GM19438 (cell line): ENCODE results near the gene CDH13.

ENCODE experiments used
- ATAC-seq: cut with Tn5 transposase; IDR thresholded peaks from one replicate; pipeline ENCODE4 v1.9.1; 2021; ENCODE audit warnings: low read depth; ENCODE audit not compliant: unreplicated experiment

The CDH13 gene

DNA sequence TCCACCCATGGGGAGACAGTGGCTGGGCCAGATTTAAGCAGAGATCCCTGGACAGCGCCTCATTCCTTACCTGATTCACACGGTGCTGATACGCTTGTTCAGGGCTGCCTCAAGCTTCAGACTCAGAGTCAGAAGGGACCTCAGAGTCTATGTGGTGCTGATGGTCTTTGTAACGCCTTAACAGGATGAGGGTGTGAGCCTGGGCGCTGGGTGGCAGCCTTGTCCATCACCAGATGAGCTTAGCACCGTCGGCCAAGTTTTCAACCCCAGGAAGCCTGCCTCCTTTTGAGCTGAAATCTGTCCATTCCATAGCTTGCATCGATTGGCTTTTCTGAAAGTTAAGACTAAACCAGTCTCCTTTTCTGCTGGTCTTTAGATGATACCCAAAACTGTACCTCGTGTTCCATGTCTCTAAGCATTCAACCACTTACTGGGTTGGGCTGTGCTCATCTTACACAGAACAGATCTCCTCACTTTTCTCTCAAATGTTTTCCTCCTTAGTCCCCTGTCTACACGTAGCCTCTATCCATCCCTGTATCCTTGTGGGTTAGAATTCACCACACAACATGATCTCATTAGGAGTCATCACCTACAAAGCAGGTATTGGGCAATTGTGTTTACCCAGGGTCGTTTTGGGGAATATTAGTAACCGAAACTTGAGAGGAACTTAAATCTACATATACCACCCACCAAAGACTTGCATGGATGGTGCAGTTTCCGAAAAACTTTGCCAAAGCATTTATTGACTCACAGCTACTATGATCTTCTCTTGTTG is 573.4 kb downstream of the CDH13 start:
- ATAC-seq: no peak

DNA sequence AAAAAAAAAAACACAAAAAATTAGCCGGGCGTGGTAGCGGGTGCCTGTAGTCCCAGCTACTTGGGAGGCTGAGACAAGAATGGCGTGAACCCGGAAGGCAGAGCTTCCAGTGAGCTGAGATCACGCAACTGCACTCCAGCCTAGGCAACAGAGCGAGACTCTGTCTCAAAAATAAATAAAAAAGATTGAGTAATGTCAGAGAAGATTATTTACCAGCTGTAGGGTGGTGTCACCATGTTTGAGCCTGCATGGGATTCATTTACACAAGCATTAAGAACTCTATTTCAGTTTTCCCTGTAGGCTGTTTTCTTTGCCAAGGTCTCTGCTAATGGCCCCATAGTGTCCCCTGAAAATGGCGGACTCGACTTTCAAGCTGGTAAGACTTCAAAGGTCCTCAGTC is 575.0 kb downstream of the CDH13 start:
- ATAC-seq: no peak

DNA sequence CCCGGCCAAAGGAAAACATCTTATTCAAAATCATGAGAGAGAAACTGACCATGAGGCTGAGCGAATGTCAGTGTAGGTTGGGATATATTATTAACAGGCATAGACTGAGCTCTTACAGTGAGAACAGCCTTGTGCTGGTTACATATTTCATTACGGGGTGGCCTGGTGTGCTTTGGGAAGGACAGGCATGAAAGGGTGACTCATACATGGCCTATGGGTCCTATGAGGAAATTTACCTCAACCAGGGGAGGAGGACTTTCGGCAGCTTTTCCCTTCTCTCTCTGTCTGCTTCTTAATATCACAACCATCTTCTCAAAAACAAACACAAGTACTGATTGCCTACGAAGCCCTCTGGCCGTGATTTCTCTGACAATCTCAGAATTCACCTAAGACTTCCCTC is 579.1 kb downstream of the CDH13 start:
- ATAC-seq: no peak

GRCh38 chr16:83206426-83206825 is 579.7 kb downstream of the CDH13 start:
- ATAC-seq: no peak

DNA sequence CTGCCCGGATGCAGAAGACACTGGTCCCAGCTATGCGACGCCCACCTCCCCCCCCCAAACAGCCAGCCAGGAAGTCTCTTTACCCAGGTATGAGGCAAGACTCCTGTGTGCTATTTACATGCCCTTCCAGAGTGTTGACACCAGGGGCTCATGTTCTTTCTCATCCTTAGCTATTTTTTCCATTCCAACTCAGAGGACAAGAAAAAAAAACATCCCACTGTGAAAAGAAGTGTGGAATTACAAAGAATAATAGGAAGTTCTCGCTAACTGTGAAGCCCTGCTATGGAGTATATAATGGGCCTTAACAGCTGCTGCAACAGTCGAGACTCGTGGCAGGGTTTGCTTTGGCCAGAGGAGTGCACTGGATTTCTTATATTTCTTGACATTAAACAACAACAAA is 584.9 kb downstream of the CDH13 start:
- no peak for ATAC-seq

DNA sequence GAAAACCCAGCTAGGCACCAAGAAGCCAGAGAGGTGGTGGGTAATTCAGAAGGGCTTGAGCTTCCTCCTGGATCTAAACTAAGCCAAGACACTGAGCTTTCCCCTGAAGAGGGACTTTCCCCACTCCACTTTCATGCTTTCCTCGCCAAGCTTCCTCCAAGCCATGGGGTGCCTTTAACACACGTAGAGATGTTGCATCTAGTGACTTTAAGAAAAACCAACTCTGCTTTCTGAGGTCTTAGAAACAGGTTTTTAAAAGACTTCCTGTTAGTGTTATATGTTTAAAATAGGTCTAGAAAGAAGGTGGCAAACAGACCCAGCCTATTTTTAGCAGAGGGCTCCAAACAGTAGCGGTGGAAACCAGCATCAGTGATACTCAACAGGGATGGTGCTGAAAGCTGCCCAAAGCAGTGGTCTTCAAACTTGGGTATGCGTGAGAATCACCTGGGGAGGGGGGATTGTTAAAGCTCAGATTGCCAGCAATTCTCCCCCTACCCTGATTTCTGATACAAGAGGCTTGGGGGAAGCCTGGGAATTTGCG is 585.6 kb downstream of the CDH13 start:
- ATAC-seq: no peak

DNA sequence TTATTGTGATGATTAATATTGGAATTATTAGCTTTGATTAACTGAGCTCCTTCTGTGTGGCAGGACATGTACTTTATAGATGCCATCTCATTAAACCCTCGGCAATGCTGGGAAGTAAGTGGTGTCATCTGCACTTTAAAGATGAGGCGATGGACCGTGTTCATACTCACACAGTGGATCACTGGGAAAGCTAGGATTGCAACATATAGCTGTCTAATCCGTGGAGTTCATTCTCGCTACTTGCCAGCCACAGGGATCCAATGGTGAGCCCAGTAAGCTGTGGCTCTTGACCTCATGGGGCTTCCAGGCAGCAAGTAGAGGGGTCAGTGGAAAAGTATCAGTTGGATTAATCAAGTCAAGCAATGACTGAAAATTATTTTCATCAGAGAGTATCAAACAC is 587.9 kb downstream of the CDH13 start:
- no peak for ATAC-seq

- no peak for ATAC-seq
These were observed 588.7 kb downstream of the CDH13 start for GRCh38 chr16:83215406-83216001.

GRCh38 chr16:83219285-83219684 is 592.5 kb downstream of the CDH13 start:
- ATAC-seq: no peak

DNA sequence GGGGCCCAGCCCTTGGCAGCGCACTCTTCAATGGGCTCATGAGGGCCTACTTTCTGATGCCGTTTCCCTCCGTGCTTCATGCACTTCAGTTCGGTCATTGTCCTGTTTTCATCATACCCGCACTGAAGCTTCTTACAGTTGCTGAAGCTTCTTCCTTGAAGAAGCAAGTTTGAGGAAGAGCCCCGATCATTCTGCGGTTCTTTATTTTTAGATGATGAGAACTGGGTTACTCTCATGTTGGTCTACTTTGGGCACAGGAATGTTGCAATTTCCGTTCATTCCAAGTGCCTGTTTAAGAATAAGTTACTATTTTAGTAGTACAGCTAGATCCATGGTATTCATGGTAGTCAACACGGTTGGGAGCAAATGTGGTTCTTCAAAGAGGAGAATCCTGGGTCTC is 593.3 kb downstream of the CDH13 start:
- no peak for ATAC-seq

DNA sequence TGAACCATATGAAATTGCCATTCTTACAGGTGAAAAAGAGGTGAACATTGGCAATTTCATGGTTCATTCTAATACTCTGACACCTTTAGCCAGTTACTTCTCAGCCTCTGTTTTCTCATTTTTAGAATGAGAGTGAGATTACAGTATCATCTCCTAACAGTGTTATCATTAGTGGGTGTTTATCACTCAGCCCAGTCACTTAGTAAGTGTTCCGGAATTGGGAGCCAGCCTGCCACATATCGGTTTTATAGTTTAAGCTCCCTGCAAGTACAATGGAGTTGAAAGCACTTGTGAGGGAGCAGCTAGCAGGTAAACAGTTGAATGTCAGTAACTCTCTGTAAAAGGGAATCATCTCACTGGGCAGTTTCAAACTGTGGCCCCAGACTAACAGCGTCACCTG is 597.9 kb downstream of the CDH13 start:
- no peak for ATAC-seq

DNA sequence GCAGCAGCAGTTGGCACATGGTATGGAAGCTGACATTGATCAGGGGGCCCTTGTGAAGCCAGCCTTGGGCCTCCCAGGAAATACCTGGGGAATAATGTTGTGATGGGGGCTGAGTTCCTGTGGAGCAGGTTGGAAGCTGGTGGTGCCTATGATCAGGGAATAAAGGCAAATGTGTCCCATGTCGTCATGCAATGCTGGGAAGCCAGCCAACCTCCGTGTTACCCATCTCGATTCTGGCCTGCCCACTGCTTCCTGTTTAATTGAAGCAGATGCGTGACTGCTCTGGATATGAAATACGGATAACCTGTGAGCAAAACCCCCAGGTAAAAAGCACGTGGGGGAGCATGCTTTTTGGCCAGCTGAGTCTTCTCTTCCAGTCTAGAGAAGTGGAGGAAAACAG is 600.6 kb downstream of the CDH13 start:
- no peak for ATAC-seq

DNA sequence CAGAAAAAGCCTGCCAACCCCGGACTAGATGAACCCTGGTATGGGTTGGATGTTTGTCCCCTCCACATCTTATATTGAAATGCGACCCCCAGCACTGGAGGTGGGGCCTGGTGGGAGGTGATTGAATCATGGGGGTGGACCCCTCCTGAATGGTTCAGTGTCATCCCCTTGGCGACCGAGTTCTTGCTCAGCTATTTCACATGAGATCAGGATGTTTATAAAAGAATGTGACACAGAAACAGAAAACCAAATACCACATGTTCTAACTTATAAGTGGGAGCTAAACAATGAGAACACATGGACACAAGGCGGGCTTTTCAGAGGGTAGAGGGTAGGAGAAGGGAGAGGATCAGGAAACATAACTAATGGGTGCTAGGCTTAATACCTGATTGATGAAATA is 605.0 kb downstream of the CDH13 start:
- ATAC-seq: no peak

- no peak for ATAC-seq
These were observed 606.4 kb downstream of the CDH13 start for GRCh38 chr16:83233153-83233552.

- ATAC-seq: no peak
These were observed 612.4 kb downstream of the CDH13 start for GRCh38 chr16:83238949-83239691.

GRCh38 chr16:83244057-83244456 is 617.3 kb downstream of the CDH13 start:
- ATAC-seq: no peak

- no peak for ATAC-seq
These were observed 618.3 kb downstream of the CDH13 start for GRCh38 chr16:83245061-83245460.

GRCh38 chr16:83247767-83248372 is 621.1 kb downstream of the CDH13 start:
- ATAC-seq: no peak

- no peak for ATAC-seq
These were observed 622.1 kb downstream of the CDH13 start for GRCh38 chr16:83248735-83249463.

DNA sequence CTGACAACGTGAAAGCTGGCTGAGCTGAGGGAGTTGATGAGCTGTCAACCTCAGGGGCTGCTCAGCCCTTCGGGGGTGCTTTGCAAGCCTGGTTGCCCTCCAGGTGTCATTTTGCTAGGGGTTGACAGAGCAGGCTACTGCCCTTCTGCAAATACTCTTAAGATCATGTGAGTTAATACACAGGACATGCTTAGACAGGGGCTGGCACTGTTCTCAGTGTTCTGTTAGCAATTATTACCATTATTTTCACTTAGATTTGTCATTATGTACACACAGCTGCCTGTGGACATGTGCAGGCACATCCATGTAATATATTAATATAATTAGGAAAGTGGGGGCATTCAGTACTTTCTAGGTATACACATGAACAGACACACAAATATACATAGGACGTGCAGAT is 626.8 kb downstream of the CDH13 start:
- no peak for ATAC-seq
